Measurements from ENCODE around the gene BAIAP2L2.

BAIAP2L2 gene

GRCh38 chr22:38079804-38080203 is 30.7 kb downstream of the BAIAP2L2 start:
- TF ChIP-seq MAX (IDR thresholded peaks at IDR 0.05) (no peak), RAD21 (IDR thresholded peaks at IDR 0.05; ENCODE audit: low read depth) (no peak), EGR1 (IDR thresholded peaks at IDR 0.05) (no peak), YY1 (IDR thresholded peaks at IDR 0.05; ENCODE audit: low read depth) (no peak), FOXM1 (IDR thresholded peaks at IDR 0.05; ENCODE audit: borderline replicate concordance, low read depth) (no peak), TCF12 (IDR thresholded peaks at IDR 0.05; ENCODE audit: low read depth) (no peak), EP300 (IDR thresholded peaks at IDR 0.05; ENCODE audit: borderline replicate concordance) (no peak), TEAD4 (IDR thresholded peaks at IDR 0.05) (no peak), USF1 (IDR thresholded peaks at IDR 0.05) (no peak), REST (IDR thresholded peaks at IDR 0.05; ENCODE audit: low read depth) (no peak), TAF1 (IDR thresholded peaks at IDR 0.05; ENCODE audit: low read depth) (no peak)

GRCh38 chr22:38078046-38078840 is 32.2 kb downstream of the BAIAP2L2 start:
- no peak for TF ChIP-seq USF1 (IDR thresholded peaks at IDR 0.05)

- TF ChIP-seq YY1 (IDR thresholded peaks at IDR 0.05; ENCODE audit: low read depth) (no peak), EP300 (IDR thresholded peaks at IDR 0.05; ENCODE audit: borderline replicate concordance) (no peak), USF1 (IDR thresholded peaks at IDR 0.05) (no peak), ZBTB7A (IDR thresholded peaks at IDR 0.05; ENCODE audit: low read depth) (no peak), EGR1 (IDR thresholded peaks at IDR 0.05) (no peak)
Observed at GRCh38 chr22:38077595-38077994, 32.9 kb downstream of the BAIAP2L2 start.

- TF ChIP-seq CREB1 (IDR thresholded peaks at IDR 0.05; ENCODE audit: low read depth) (no peak), YY1 (IDR thresholded peaks at IDR 0.05; ENCODE audit: low read depth) (no peak), TEAD4 (IDR thresholded peaks at IDR 0.05) (no peak), TCF12 (IDR thresholded peaks at IDR 0.05; ENCODE audit: low read depth) (no peak), NFIC (IDR thresholded peaks at IDR 0.05) (no peak), EP300 (IDR thresholded peaks at IDR 0.05; ENCODE audit: borderline replicate concordance) (no peak), ZBTB7A (IDR thresholded peaks at IDR 0.05; ENCODE audit: low read depth) (no peak), TAF1 (IDR thresholded peaks at IDR 0.05; ENCODE audit: low read depth) (no peak), RAD21 (IDR thresholded peaks at IDR 0.05; ENCODE audit: low read depth) (no peak), FOXM1 (IDR thresholded peaks at IDR 0.05; ENCODE audit: borderline replicate concordance, low read depth) (no peak), CEBPB (IDR thresholded peaks at IDR 0.05) (no peak), REST (IDR thresholded peaks at IDR 0.05; ENCODE audit: low read depth) (no peak), MAX (IDR thresholded peaks at IDR 0.05) (no peak), USF1 (IDR thresholded peaks at IDR 0.05) (no peak), EGR1 (IDR thresholded peaks at IDR 0.05) (no peak)
Observed at GRCh38 chr22:38077096-38077495, 33.4 kb downstream of the BAIAP2L2 start.

- TF ChIP-seq USF1 (IDR thresholded peaks at IDR 0.05) (no peak), REST (IDR thresholded peaks at IDR 0.05; ENCODE audit: low read depth) (no peak)
Observed at GRCh38 chr22:38075961-38076360, 34.5 kb downstream of the BAIAP2L2 start.

All from Ishikawa (cell line).